ENCODE data around the gene RXFP1. TPM values are rescaled to one million over a fixed set of nuclear protein-coding genes. Genes with fewer than 3 reads are reported as not detected.
A peak's percentile ranks its signal among the peaks of the same experiment; 100 is the strongest.

The RXFP1 gene
- under 1 TPM; 0.36 to 0.57 TPM for total RNA-seq
- polyA plus RNA-seq: 1 to 10 TPM; 1.4 to 2.6 TPM
- long read RNA-seq, donor 1: 0 reads
- long read RNA-seq, donor 2, partial matches to known transcripts: 0 of 1 reads
- long read RNA-seq, donor 2, other reads (novel, unspliced or antisense): 0 of 1 reads

GRCh38 chr4:158521484-158522088 lies at the start of gene RXFP1:
Gene RXFP1, plus strand, starts transcription at chr4:158521882. Its CDS starts 95 bp downstream, at chr4:158521977.
- DNase-seq (no peak), ATAC-seq (ENCODE audit: low FRiP score) (no peak)
- no peaks in the 10 kb centered on the region for H3K4me1 ChIP-seq (ENCODE audit: control insufficient read depth in 1 of 2, insufficient read depth in 2 of 2, low read length in 2 of 2)
- H3K27ac ChIP-seq (ENCODE audit: low read depth in 1 of 2, low read length in 2 of 2): no peak within 1 kb of the TSS
- peaks cover 2% of the 10 kb centered on the region for H3K9me3 ChIP-seq (ENCODE audit: control insufficient read depth, low read length)
- peak within 1 kb of the TSS; percentile 24 to 40 for H3K4me3 ChIP-seq (ENCODE audit: low read length in 2 of 2)
- H3K36me3 ChIP-seq (ENCODE audit: control insufficient read depth in 1 of 2, insufficient read depth in 2 of 2, low read length in 1 of 2): no peaks in the 10 kb centered on the region
- 7 to 10% methylated on average over 11 of the region's 11 CpGs for WGBS, 2 donors
- intact Hi-C loops (cut with DNase I): no loop called here
- H3K27me3 ChIP-seq (ENCODE audit: control insufficient read depth in 1 of 2, insufficient read depth in 2 of 2, low read length in 1 of 2): no peaks in the 10 kb centered on the region

- Histone ChIP-seq H3K36me3 (ENCODE audit: control insufficient read depth in 1 of 2, insufficient read depth in 2 of 2, low read length in 1 of 2) (no peaks in the 10 kb centered on the region), H3K9me3 (ENCODE audit: control insufficient read depth, low read length) (no peaks in the 10 kb centered on the region), H3K27me3 (ENCODE audit: control insufficient read depth in 1 of 2, insufficient read depth in 2 of 2, low read length in 1 of 2) (no peaks in the 10 kb centered on the region), H3K4me1 (ENCODE audit: control insufficient read depth in 1 of 2, insufficient read depth in 2 of 2, low read length in 2 of 2) (peaks cover 0 to 2% of the 10 kb centered on the region in 2 donors), H3K27ac (ENCODE audit: low read depth in 1 of 2, low read length in 2 of 2) (no peak overlapping the region), H3K4me3 (ENCODE audit: low read length in 2 of 2) (no peak overlapping the region)
- intact Hi-C loops (cut with DNase I): no loop called here
- DNase-seq (no peak), ATAC-seq (ENCODE audit: low FRiP score) (no peak)
Measured at GRCh38 chr4:158481811-158482210, 39.9 kb upstream of the RXFP1 start.

- H3K27ac ChIP-seq (ENCODE audit: low read depth in 1 of 2, low read length in 2 of 2): no peak overlapping the region
Measured at GRCh38 chr4:158484173-158484885, 37.4 kb upstream of the RXFP1 start.

GRCh38 chr4:158490629-158491028 lies 31.1 kb upstream of the RXFP1 start:
- Histone ChIP-seq H3K27ac (ENCODE audit: low read depth in 1 of 2, low read length in 2 of 2) (no peak overlapping the region), H3K9me3 (ENCODE audit: control insufficient read depth, low read length) (no peaks in the 10 kb centered on the region), H3K36me3 (ENCODE audit: control insufficient read depth in 1 of 2, insufficient read depth in 2 of 2, low read length in 1 of 2) (no peaks in the 10 kb centered on the region), H3K4me3 (ENCODE audit: low read length in 2 of 2) (no peak overlapping the region), H3K4me1 (ENCODE audit: control insufficient read depth in 1 of 2, insufficient read depth in 2 of 2, low read length in 2 of 2) (no peaks in the 10 kb centered on the region), H3K27me3 (ENCODE audit: control insufficient read depth in 1 of 2, insufficient read depth in 2 of 2, low read length in 1 of 2) (no peaks in the 10 kb centered on the region)
- intact Hi-C loops (cut with DNase I): no loop called here
- no peak for DNase-seq
- ATAC-seq (ENCODE audit: low FRiP score): no peak

More at GRCh38 chr4:158484173-158484885, 37.4 kb upstream of the RXFP1 start:
- Histone ChIP-seq H3K36me3 (ENCODE audit: control insufficient read depth in 1 of 2, insufficient read depth in 2 of 2, low read length in 1 of 2) (no peaks in the 10 kb centered on the region), H3K4me1 (ENCODE audit: control insufficient read depth in 1 of 2, insufficient read depth in 2 of 2, low read length in 2 of 2) (peaks cover 0 to 2% of the 10 kb centered on the region in 2 donors), H3K4me3 (ENCODE audit: low read length in 2 of 2) (no peak overlapping the region), H3K9me3 (ENCODE audit: control insufficient read depth, low read length) (no peaks in the 10 kb centered on the region), H3K27me3 (ENCODE audit: control insufficient read depth in 1 of 2, insufficient read depth in 2 of 2, low read length in 1 of 2) (no peaks in the 10 kb centered on the region)
- intact Hi-C loops (cut with DNase I): no loop called here
- DNase-seq (no peak), ATAC-seq (ENCODE audit: low FRiP score) (no peak)
- 70 to 87% methylated on average over 4 of the region's 4 CpGs for WGBS, 2 donors

- Histone ChIP-seq H3K27me3 (ENCODE audit: control insufficient read depth in 1 of 2, insufficient read depth in 2 of 2, low read length in 1 of 2) (no peaks in the 10 kb centered on the region), H3K9me3 (ENCODE audit: control insufficient read depth, low read length) (no peaks in the 10 kb centered on the region), H3K4me3 (ENCODE audit: low read length in 2 of 2) (no peak overlapping the region), H3K27ac (ENCODE audit: low read depth in 1 of 2, low read length in 2 of 2) (no peak overlapping the region), H3K36me3 (ENCODE audit: control insufficient read depth in 1 of 2, insufficient read depth in 2 of 2, low read length in 1 of 2) (no peaks in the 10 kb centered on the region), H3K4me1 (ENCODE audit: control insufficient read depth in 1 of 2, insufficient read depth in 2 of 2, low read length in 2 of 2) (no peaks in the 10 kb centered on the region)
- ATAC-seq (ENCODE audit: low FRiP score) (no peak), DNase-seq (no peak)
- intact Hi-C loops (cut with DNase I): no loop called here
Measured at GRCh38 chr4:158492391-158492790, 29.3 kb upstream of the RXFP1 start.

- Histone ChIP-seq H3K4me1 (ENCODE audit: control insufficient read depth in 1 of 2, insufficient read depth in 2 of 2, low read length in 2 of 2) (no peaks in the 10 kb centered on the region), H3K27ac (ENCODE audit: low read depth in 1 of 2, low read length in 2 of 2) (no peak overlapping the region), H3K36me3 (ENCODE audit: control insufficient read depth in 1 of 2, insufficient read depth in 2 of 2, low read length in 1 of 2) (no peaks in the 10 kb centered on the region), H3K27me3 (ENCODE audit: control insufficient read depth in 1 of 2, insufficient read depth in 2 of 2, low read length in 1 of 2) (no peaks in the 10 kb centered on the region), H3K9me3 (ENCODE audit: control insufficient read depth, low read length) (no peaks in the 10 kb centered on the region), H3K4me3 (ENCODE audit: low read length in 2 of 2) (no peak overlapping the region)
- intact Hi-C loops (cut with DNase I): no loop called here
- DNase-seq: peak in 1 of 2 donors; percentile 42
- WGBS, 2 donors: 37 to 41% methylated on average over 5 of the region's 5 CpGs
- no peak for ATAC-seq (ENCODE audit: low FRiP score)
Measured at GRCh38 chr4:158496030-158496741, 25.5 kb upstream of the RXFP1 start.

- Histone ChIP-seq H3K27me3 (ENCODE audit: control insufficient read depth in 1 of 2, insufficient read depth in 2 of 2, low read length in 1 of 2) (no peaks in the 10 kb centered on the region), H3K36me3 (ENCODE audit: control insufficient read depth in 1 of 2, insufficient read depth in 2 of 2, low read length in 1 of 2) (no peaks in the 10 kb centered on the region), H3K4me3 (ENCODE audit: low read length in 2 of 2) (no peak overlapping the region), H3K9me3 (ENCODE audit: control insufficient read depth, low read length) (no peaks in the 10 kb centered on the region), H3K4me1 (ENCODE audit: control insufficient read depth in 1 of 2, insufficient read depth in 2 of 2, low read length in 2 of 2) (no peaks in the 10 kb centered on the region), H3K27ac (ENCODE audit: low read depth in 1 of 2, low read length in 2 of 2) (no peak overlapping the region)
- intact Hi-C loops (cut with DNase I): no loop called here
- 81 to 82% methylated on average over 4 of the region's 4 CpGs for WGBS, 2 donors
- no peak for DNase-seq
- ATAC-seq (ENCODE audit: low FRiP score): no peak
Measured at GRCh38 chr4:158500054-158500453, 21.6 kb upstream of the RXFP1 start.

GRCh38 chr4:158513256-158513655 lies 8.4 kb upstream of the RXFP1 start:
- Histone ChIP-seq H3K4me3 (ENCODE audit: low read length in 2 of 2) (no peak overlapping the region), H3K36me3 (ENCODE audit: control insufficient read depth in 1 of 2, insufficient read depth in 2 of 2, low read length in 1 of 2) (no peaks in the 10 kb centered on the region), H3K27me3 (ENCODE audit: control insufficient read depth in 1 of 2, insufficient read depth in 2 of 2, low read length in 1 of 2) (no peaks in the 10 kb centered on the region), H3K4me1 (ENCODE audit: control insufficient read depth in 1 of 2, insufficient read depth in 2 of 2, low read length in 2 of 2) (no peaks in the 10 kb centered on the region), H3K9me3 (ENCODE audit: control insufficient read depth, low read length) (peaks cover 1% of the 10 kb centered on the region), H3K27ac (ENCODE audit: low read depth in 1 of 2, low read length in 2 of 2) (no peak overlapping the region)
- ATAC-seq (ENCODE audit: low FRiP score): no peak
- DNase-seq: no peak
- 88 to 94% methylated on average over 2 of the region's 2 CpGs for WGBS, 2 donors
- intact Hi-C loops (cut with DNase I): no loop called here

All from aorta (tissue), 5 donors.